Glutamatergic neuron (in vitro differentiated cells): ENCODE data around the gene PKNOX1. TPM values are rescaled to one million over a fixed set of nuclear protein-coding genes. Genes with fewer than 3 reads are reported as not detected.
"Not testable (repeated sequence)": the region's sequence is repeated elsewhere in the genome, so short reads cannot be mapped to it uniquely, and the experiment has no call there.

ENCODE experiments used
- DNase-seq: peaks from one replicate; pipeline ENCODE4 v3.0.0; 2022
- H3K27ac Mint-ChIP-seq: one replicate; pipeline ENCODE4 v1.8.0; 2020; ENCODE audit warnings: mild to moderate bottlenecking, mixed read lengths, inconsistent platforms; ENCODE audit not compliant: unreplicated experiment
- H3K27me3 Mint-ChIP-seq: one replicate; pipeline ENCODE4 v1.8.0; 2020; ENCODE audit warnings: mild to moderate bottlenecking, moderate library complexity, mixed read lengths, inconsistent platforms; ENCODE audit not compliant: unreplicated experiment
- H3K36me3 Mint-ChIP-seq: one replicate; pipeline ENCODE4 v1.8.0; 2020; ENCODE audit warnings: mild to moderate bottlenecking, mixed read lengths, inconsistent platforms; ENCODE audit not compliant: unreplicated experiment
- H3K4me1 Mint-ChIP-seq: one replicate; pipeline ENCODE4 v1.8.0; 2020; ENCODE audit warnings: mild to moderate bottlenecking, low read depth, mixed read lengths, inconsistent platforms; ENCODE audit not compliant: unreplicated experiment
- H3K4me3 Mint-ChIP-seq: one replicate; pipeline ENCODE4 v1.8.0; 2020; ENCODE audit warnings: mild to moderate bottlenecking, mixed read lengths, inconsistent platforms; ENCODE audit not compliant: unreplicated experiment
- H3K9me3 Mint-ChIP-seq: one replicate; pipeline ENCODE4 v1.8.0; 2020; ENCODE audit warnings: mild to moderate bottlenecking, moderate library complexity, mixed read lengths, inconsistent platforms; ENCODE audit not compliant: unreplicated experiment
- CTCF ChIP-seq: fragments of 200-600 bp; sonication (generic); IDR thresholded peaks from one replicate; pipeline ENCODE4 v1.5.0; 2021; ENCODE audit not compliant: partially characterized antibody, unreplicated experiment
- total RNA-seq: library from RNA; stranded (reverse); fragmentation: NEBNext Ultra II Directional; extraction: Animal tissue kit (Norgen Biotek cat#: 25700); gene quantifications from one replicate; pipeline ENCODE4 v1.2.1, GENCODE V29; 2021; ENCODE audit not compliant: unreplicated experiment

The PKNOX1 gene
- total RNA-seq, 1 donor from 2014 or later: 28.7 TPM

DNA sequence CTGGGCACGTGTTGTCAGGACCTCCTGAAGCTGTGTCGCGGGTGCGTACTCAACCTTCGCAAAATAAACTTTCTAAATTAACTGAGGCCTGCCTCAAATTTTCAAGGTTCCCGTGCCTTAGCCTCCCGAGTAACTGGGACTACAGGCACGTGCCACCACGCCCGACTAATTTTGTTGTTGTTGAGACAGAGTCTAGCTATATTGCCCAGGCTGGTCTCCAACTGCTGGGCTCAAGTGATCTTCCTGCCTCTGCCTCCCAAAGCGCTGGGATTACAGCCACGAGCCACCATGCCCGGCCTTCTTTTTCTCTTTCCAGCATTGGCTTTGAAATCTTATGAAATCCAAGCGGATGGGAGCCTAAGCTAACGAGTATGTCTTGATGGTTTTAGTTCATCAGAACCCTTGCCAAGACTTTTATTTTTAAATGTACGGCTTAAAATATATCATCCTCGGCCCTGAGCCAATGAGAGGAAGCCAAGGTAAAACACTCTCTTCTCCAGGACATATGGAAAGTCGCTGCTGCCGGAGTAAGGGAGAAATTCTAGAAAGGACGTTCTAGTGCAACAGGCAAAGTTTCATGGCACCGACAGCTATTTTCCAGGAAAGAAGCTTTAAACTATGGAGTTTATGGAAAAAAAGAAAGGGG, 36.3 kb upstream of the PKNOX1 start:
- Mint-ChIP-seq H3K36me3 (peaks cover 5% of the 10 kb centered on the region), H3K4me1 (peaks cover 3% of the 10 kb centered on the region), H3K4me3 (no peak overlapping the region), H3K27ac (no peak overlapping the region), H3K9me3 (peaks cover 5% of the 10 kb centered on the region), H3K27me3 (no peaks in the 10 kb centered on the region)
- no peak for TF ChIP-seq CTCF
- no peak for DNase-seq

DNA sequence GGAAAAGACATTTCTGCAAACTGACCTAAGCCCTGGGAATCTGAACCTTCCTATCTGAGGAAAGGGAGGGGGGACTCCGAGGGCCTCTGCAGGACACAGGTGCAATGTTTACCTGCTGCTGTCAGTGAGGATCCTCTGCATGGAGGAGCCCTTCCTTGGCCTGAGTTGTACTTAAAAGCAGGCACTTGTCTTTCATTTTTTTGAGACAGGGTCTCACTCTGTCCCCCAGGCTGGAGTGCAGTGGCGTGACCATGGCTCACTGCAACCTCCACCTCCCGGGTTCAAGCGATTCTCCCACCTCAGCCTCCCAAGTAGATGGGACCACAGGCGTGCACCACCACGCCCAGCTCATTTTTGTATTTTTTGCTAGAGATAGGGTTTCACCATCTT, 35.8 kb upstream of the PKNOX1 start:
- H3K27me3 Mint-ChIP-seq, H3K27ac Mint-ChIP-seq, DNase-seq, H3K9me3 Mint-ChIP-seq, H3K4me3 Mint-ChIP-seq, H3K4me1 Mint-ChIP-seq, H3K36me3 Mint-ChIP-seq: not testable (repeated sequence)

GRCh38 chr21:42939582-42940413, 34.6 kb upstream of the PKNOX1 start:
- peaks cover 5% of the 10 kb centered on the region for H3K36me3 Mint-ChIP-seq
- no peak for DNase-seq
- peaks cover 5% of the 10 kb centered on the region for H3K9me3 Mint-ChIP-seq
- H3K4me1 Mint-ChIP-seq: peaks cover 3% of the 10 kb centered on the region
- TF ChIP-seq CTCF: no peak
- H3K27ac Mint-ChIP-seq: no peak overlapping the region
- H3K4me3 Mint-ChIP-seq: no peak overlapping the region
- no peaks in the 10 kb centered on the region for H3K27me3 Mint-ChIP-seq

DNA sequence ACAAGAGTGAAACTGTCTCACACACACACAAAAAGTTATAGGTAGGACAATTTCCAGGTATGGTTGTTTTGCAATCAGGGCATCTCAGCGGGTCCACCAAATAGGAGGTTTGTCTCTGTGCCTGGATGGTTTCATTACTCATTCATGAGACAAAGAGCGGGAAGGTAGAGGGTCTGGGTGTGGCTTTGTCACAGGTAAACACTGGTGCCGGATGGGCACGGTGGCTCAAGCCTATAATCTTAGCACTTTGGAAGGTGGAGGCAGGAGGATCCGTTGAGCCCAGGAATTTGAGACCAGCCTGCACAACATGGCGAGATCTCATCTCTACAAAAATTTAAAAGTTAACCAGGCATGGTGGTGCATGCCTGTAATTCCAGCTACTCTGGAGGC, 32.7 kb upstream of the PKNOX1 start:
- no peak for DNase-seq
- H3K4me1 Mint-ChIP-seq: peaks cover 3% of the 10 kb centered on the region

DNA sequence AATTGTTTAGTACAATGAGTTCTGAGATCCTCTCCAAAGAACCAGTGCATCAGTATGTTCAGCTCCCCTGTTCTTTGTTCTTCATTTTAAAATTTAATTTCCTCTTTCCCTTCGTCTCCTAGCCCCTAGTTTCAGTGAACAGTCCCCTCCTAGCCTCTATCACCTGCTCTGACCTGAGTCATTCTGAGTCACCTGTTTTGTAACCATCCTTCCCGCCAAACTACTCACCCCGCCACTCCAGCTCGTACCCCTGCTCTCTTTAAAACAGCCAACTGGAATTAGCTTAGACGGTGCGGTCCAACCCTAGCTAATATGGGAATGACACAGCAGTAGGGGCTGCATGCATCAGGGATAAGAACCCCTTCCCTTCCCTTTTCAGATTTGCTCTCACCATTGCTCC, 32.1 kb upstream of the PKNOX1 start:
- Mint-ChIP-seq H3K36me3 (peaks cover 5% of the 10 kb centered on the region), H3K4me3 (no peak overlapping the region), H3K27ac (no peak overlapping the region), H3K9me3 (peaks cover 5% of the 10 kb centered on the region), H3K4me1 (peaks cover 2% of the 10 kb centered on the region), H3K27me3 (no peaks in the 10 kb centered on the region)
- DNase-seq: no peak
- no peak for TF ChIP-seq CTCF

More for the DNA sequence above, 32.7 kb upstream of the PKNOX1 start:
- Mint-ChIP-seq H3K27me3 (no peaks in the 10 kb centered on the region), H3K4me3 (no peak overlapping the region), H3K9me3 (peaks cover 5% of the 10 kb centered on the region), H3K27ac (no peak overlapping the region), H3K36me3 (peaks cover 5% of the 10 kb centered on the region)
- no peak for TF ChIP-seq CTCF

DNA sequence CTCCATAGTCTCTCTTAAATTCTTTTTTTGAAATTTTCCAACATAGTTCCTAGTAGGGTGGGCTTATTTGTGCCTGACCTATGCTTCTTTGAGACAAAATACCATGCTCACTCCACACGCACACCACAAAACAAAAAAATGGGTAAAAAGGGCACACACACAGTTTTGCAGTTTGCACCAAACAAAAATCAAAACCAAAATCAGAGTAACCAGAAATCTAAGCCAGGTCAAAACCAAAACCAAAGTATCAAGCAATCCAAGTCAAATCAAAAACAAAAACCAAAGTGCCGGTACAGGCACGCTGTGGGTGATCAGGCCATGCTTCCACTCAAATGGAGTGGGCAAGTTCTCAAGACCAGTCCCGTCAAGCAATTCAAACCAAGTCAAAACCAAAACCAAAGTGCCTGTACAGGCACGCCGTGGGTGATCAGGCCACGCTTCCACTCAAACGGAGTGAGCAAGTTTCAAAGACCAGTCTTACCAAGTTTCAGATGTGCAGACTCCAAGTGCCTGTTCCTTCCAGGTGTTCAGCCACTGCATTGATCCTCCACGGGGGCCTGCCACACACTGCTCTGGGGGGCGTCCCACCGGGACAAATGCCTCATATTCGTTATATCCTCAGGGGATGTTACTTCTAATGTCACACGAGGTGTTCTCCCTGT, 25.1 kb upstream of the PKNOX1 start:
- not testable (repeated sequence) for H3K4me1 Mint-ChIP-seq, H3K9me3 Mint-ChIP-seq, H3K27me3 Mint-ChIP-seq, DNase-seq, H3K4me3 Mint-ChIP-seq, H3K27ac Mint-ChIP-seq
- H3K36me3 Mint-ChIP-seq: peaks cover 11% of the 10 kb centered on the region

DNA sequence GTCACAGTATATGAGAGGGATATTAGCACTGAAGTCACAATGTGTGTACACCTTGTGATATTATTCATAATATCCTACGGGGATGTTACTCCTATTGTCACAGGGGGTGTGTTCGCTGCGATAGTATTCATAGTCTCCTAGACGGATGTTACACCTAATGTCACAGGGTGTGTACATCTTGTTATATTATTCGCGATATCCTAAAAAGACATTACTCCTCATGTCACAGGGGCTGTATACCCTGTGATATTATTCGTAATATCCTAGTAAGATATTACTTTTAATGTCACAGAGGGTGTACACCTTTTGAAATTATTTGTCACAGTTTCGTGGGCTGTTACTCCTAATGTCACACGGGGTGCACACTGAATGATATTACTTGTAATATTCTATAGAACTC, 23.2 kb upstream of the PKNOX1 start:
- not testable (repeated sequence) for H3K27me3 Mint-ChIP-seq, DNase-seq, H3K27ac Mint-ChIP-seq, H3K4me3 Mint-ChIP-seq, H3K9me3 Mint-ChIP-seq, H3K4me1 Mint-ChIP-seq
- peaks cover 11% of the 10 kb centered on the region for H3K36me3 Mint-ChIP-seq
